Smooth muscle cell (in vitro differentiated cells): ENCODE measurements around the gene LEFTY2. TPM values are rescaled to one million over a fixed set of nuclear protein-coding genes. Genes with fewer than 3 reads are reported as not detected.
"Not testable (repeated sequence)": the region's sequence is repeated elsewhere in the genome, so short reads cannot be mapped to it uniquely, and the experiment has no call there.

Source experiments
- DNase-seq: peaks from one replicate; lab custom pipeline; 2025; ENCODE audit not compliant: unreplicated experiment; lab: John Stamatoyannopoulos, UW
- H2AFZ ChIP-seq: fragments of 200-600 bp; sonication (generic); 2 replicates; pipeline ENCODE4 v1.6.0; 2016; ENCODE audit warnings: antibody characterized with exemption, low read depth, mild to moderate bottlenecking
- H3F3A ChIP-seq: fragments of 200-600 bp; sonication (generic); 2 replicates; pipeline ENCODE4 v1.6.0; 2017; ENCODE audit warnings: antibody characterized with exemption, low read depth
- H3K27ac ChIP-seq: fragments of 200-600 bp; sonication (generic); 2 replicates; pipeline ENCODE4 v1.5.1; 2016; ENCODE audit warnings: low read depth, mild to moderate bottlenecking
- H3K27me3 ChIP-seq: fragments of 200-600 bp; sonication (generic); 2 replicates; pipeline ENCODE4 v1.6.1; 2016; ENCODE audit warnings: low read depth, mild to moderate bottlenecking
- H3K36me3 ChIP-seq: fragments of 200-600 bp; sonication (generic); 2 replicates; pipeline ENCODE4 v1.5.1; 2016; ENCODE audit warnings: low read depth
- H3K4me1 ChIP-seq: fragments of 200-600 bp; sonication (generic); 2 replicates; pipeline ENCODE4 v1.5.1; 2016; ENCODE audit warnings: low read depth
- H3K4me2 ChIP-seq: fragments of 200-600 bp; sonication (generic); 2 replicates; pipeline ENCODE4 v1.6.0; 2016; ENCODE audit warnings: mild to moderate bottlenecking
- H3K4me3 ChIP-seq: fragments of 200-600 bp; sonication (generic); 2 replicates; pipeline ENCODE4 v1.5.1; 2016; ENCODE audit warnings: mild to moderate bottlenecking
- H3K79me2 ChIP-seq: fragments of 200-600 bp; sonication (generic); 2 replicates; pipeline ENCODE4 v1.6.0; 2016; ENCODE audit warnings: low read depth, mild to moderate bottlenecking
- H3K9ac ChIP-seq: fragments of 200-600 bp; sonication (generic); 2 replicates; pipeline ENCODE4 v1.6.0; 2016; ENCODE audit warnings: low read depth
- H3K9me3 ChIP-seq: fragments of 200-600 bp; sonication (generic); replicated peaks from 2 replicates; pipeline ENCODE4 v1.5.1; 2016; ENCODE audit warnings: low read depth
- H4K20me1 ChIP-seq: fragments of 200-600 bp; sonication (generic); 2 replicates; pipeline ENCODE4 v1.6.0; 2016; ENCODE audit warnings: low read depth
- WGBS: methylation state at CpG from one replicate; pipeline ENCODE4 v1.1.7; 2016; ENCODE audit warnings: low lambda C conversion rate; 5-methylcytosine and 5-hydroxymethylcytosine counted together
- polyA plus RNA-seq: library from polyadenylated mRNA; unstranded; fragments of >200 nt; fragmentation: Nextera tagmentation; extraction: Ambion mirVana; gene quantifications from 2 replicates; pipeline ENCODE4 v1.2.1, GENCODE V29; 2016
- total RNA-seq: library from RNA; depleted of rRNA; stranded (reverse); fragments of >200 nt; gene quantifications from 2 replicates; pipeline ENCODE4 v1.2.3, GENCODE V29; 2014
- TF ChIP-seq, protein P1 (sequence below): fragments of 200-600 bp; sonication (generic); IDR thresholded peaks from 2 replicates; pipeline ENCODE4 v1.5.1; 2017; ENCODE audit warnings: borderline replicate concordance, mild to moderate bottlenecking, antibody characterized with exemption; ENCODE audit not compliant: insufficient read depth, poor library complexity, severe bottlenecking

The LEFTY2 gene
- total and polyA plus RNA-seq, 2 experiments from 2014 or later: 0.09 to 0.25 TPM

GRCh38 chr1:225933072-225933471 is 7.9 kb downstream of the LEFTY2 start:
- DNase-seq: no peak
- Histone ChIP-seq H4K20me1 (no peaks in the 10 kb centered on the region), H3F3A (no peaks in the 10 kb centered on the region), H3K4me2 (no peak overlapping the region), H3K9ac (no peak overlapping the region), H2AFZ (no peak overlapping the region), H3K4me1 (peaks cover 4% of the 10 kb centered on the region), H3K36me3 (no peaks in the 10 kb centered on the region), H3K9me3 (no peaks in the 10 kb centered on the region), H3K4me3 (no peak overlapping the region), H3K79me2 (no peaks in the 10 kb centered on the region), H3K27me3 (no peaks in the 10 kb centered on the region), H3K27ac (no peak overlapping the region)
- WGBS: 94% methylated on average over 2 of the region's 2 CpGs
- TF ChIP-seq, protein P1, sequence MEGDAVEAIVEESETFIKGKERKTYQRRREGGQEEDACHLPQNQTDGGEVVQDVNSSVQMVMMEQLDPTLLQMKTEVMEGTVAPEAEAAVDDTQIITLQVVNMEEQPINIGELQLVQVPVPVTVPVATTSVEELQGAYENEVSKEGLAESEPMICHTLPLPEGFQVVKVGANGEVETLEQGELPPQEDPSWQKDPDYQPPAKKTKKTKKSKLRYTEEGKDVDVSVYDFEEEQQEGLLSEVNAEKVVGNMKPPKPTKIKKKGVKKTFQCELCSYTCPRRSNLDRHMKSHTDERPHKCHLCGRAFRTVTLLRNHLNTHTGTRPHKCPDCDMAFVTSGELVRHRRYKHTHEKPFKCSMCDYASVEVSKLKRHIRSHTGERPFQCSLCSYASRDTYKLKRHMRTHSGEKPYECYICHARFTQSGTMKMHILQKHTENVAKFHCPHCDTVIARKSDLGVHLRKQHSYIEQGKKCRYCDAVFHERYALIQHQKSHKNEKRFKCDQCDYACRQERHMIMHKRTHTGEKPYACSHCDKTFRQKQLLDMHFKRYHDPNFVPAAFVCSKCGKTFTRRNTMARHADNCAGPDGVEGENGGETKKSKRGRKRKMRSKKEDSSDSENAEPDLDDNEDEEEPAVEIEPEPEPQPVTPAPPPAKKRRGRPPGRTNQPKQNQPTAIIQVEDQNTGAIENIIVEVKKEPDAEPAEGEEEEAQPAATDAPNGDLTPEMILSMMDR: no peak

GRCh38 chr1:225931270-225932136 is 9.5 kb downstream of the LEFTY2 start:
- TF ChIP-seq, protein P1: no peak
- WGBS: 78% methylated on average over 5 of the region's 5 CpGs
- Histone ChIP-seq H4K20me1 (no peaks in the 10 kb centered on the region), H3K9ac (no peak overlapping the region), H3K9me3 (no peaks in the 10 kb centered on the region), H3K4me1 (peaks cover 4% of the 10 kb centered on the region), H2AFZ (no peak overlapping the region), H3F3A (no peaks in the 10 kb centered on the region), H3K36me3 (no peaks in the 10 kb centered on the region), H3K79me2 (no peaks in the 10 kb centered on the region), H3K4me2 (no peak overlapping the region), H3K27ac (no peak overlapping the region), H3K4me3 (no peak overlapping the region), H3K27me3 (no peaks in the 10 kb centered on the region)
- no peak for DNase-seq

DNA sequence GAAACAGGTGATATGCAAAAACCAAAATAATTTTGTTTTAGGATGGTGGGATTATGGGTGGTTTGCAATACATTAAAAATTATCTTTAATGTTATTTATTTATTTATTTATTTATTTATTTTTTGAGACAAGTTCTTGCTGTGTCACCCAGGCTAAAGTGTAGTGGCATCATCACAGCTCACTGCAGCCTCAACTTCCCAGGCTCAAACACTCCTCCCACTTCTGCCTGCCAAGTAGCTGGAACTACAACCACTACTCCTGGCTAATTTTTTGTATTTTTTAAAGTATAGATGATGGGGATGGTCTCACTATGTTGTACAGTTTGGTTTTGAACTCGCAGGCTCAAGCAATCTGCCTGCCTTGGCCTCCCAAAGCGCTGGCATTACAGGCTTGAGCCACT is 10.5 kb downstream of the LEFTY2 start:
- H3K9me3 ChIP-seq: no peaks in the 10 kb centered on the region
- TF ChIP-seq, protein P1: no peak
- WGBS: 90% methylated on average over 2 of the region's 2 CpGs
- no peak overlapping the region for H3K9ac ChIP-seq
- H2AFZ ChIP-seq: no peak overlapping the region
- no peaks in the 10 kb centered on the region for H3K79me2 ChIP-seq
- H3K4me2 ChIP-seq: no peak overlapping the region
- no peaks in the 10 kb centered on the region for H3K36me3 ChIP-seq
- no peak overlapping the region for H3K27ac ChIP-seq
- H4K20me1 ChIP-seq: no peaks in the 10 kb centered on the region
- peaks cover 4% of the 10 kb centered on the region for H3K4me1 ChIP-seq
- H3K27me3 ChIP-seq: no peaks in the 10 kb centered on the region
- no peaks in the 10 kb centered on the region for H3F3A ChIP-seq
- DNase-seq: no peak
- H3K4me3 ChIP-seq: no peak overlapping the region

DNA sequence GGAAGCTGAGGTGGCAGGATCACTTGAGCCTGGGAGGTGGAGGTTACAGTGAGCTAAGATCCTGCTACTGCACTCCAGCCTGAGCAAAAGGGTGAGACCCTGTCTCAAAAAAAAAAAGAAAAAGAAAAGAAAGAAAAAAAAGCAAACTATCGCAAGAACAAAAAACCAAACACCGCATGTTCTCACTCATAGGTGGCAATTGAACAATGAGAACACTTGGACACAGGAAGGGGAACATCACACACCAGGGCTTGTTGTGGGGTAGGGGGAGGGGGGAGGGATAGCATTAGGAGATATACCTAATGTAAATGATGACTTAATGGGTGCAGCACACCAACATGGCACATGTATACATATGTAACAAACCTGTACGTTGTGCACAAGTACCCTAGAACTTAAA is 11.6 kb downstream of the LEFTY2 start:
- not testable (repeated sequence) for H3K4me2 ChIP-seq, DNase-seq, H3K4me1 ChIP-seq, H3K36me3 ChIP-seq, H3K27ac ChIP-seq, H3K9ac ChIP-seq, H4K20me1 ChIP-seq, H3K79me2 ChIP-seq, H3K27me3 ChIP-seq, H3F3A ChIP-seq, H3K4me3 ChIP-seq, H3K9me3 ChIP-seq, H2AFZ ChIP-seq
- 97% methylated on average over 3 of the region's 3 CpGs for WGBS
